ENCODE results near the gene CLCF1.

Gene CLCF1

GRCh38 chr11:67413266-67413849 is 40.0 kb upstream of the CLCF1 start:
- H3K36me3 ChIP-seq (ENCODE audit: control insufficient read depth, insufficient read depth, low read length), result no peaks in the 10 kb centered on the region
- no peaks in the 10 kb centered on the region for H3K9me3 ChIP-seq (ENCODE audit: control insufficient read depth, low read length)
- no peak overlapping the region for H3K4me3 ChIP-seq (ENCODE audit: low read length)
- peaks cover 52% of the 10 kb centered on the region for H3K4me1 ChIP-seq (ENCODE audit: control insufficient read depth, insufficient read depth, low read length)
- no peak overlapping the region for H3K9ac ChIP-seq (ENCODE audit: low read length)
- peaks cover 14% of the 10 kb centered on the region for H3K27me3 ChIP-seq (ENCODE audit: control insufficient read depth, insufficient read depth, low read length)

- Histone ChIP-seq H3K4me1 (ENCODE audit: control insufficient read depth, insufficient read depth, low read length) (peaks cover 52% of the 10 kb centered on the region), H3K9me3 (ENCODE audit: control insufficient read depth, low read length) (no peaks in the 10 kb centered on the region), H3K27me3 (ENCODE audit: control insufficient read depth, insufficient read depth, low read length) (peaks cover 14% of the 10 kb centered on the region), H3K9ac (ENCODE audit: low read length) (no peak overlapping the region), H3K4me3 (ENCODE audit: low read length) (no peak overlapping the region), H3K36me3 (ENCODE audit: control insufficient read depth, insufficient read depth, low read length) (no peaks in the 10 kb centered on the region)
Observed at GRCh38 chr11:67412495-67413179, 39.2 kb upstream of the CLCF1 start.

- no peak overlapping the region for H3K9ac ChIP-seq (ENCODE audit: low read length)
- H3K36me3 ChIP-seq (ENCODE audit: control insufficient read depth, insufficient read depth, low read length), result no peaks in the 10 kb centered on the region
- H3K9me3 ChIP-seq (ENCODE audit: control insufficient read depth, low read length), result no peaks in the 10 kb centered on the region
- H3K27me3 ChIP-seq (ENCODE audit: control insufficient read depth, insufficient read depth, low read length), result peaks cover 14% of the 10 kb centered on the region
- peaks cover 47% of the 10 kb centered on the region for H3K4me1 ChIP-seq (ENCODE audit: control insufficient read depth, insufficient read depth, low read length)
- H3K4me3 ChIP-seq (ENCODE audit: low read length), result no peak overlapping the region
Observed at GRCh38 chr11:67411785-67412152, 38.4 kb upstream of the CLCF1 start.

- peaks cover 16% of the 10 kb centered on the region for H3K27me3 ChIP-seq (ENCODE audit: control insufficient read depth, insufficient read depth, low read length)
- H3K4me3 ChIP-seq (ENCODE audit: low read length), result no peak overlapping the region
- H3K4me1 ChIP-seq (ENCODE audit: control insufficient read depth, insufficient read depth, low read length), result peaks cover 41% of the 10 kb centered on the region
- no peaks in the 10 kb centered on the region for H3K36me3 ChIP-seq (ENCODE audit: control insufficient read depth, insufficient read depth, low read length)
- H3K9ac ChIP-seq (ENCODE audit: low read length), result no peak overlapping the region
- no peaks in the 10 kb centered on the region for H3K9me3 ChIP-seq (ENCODE audit: control insufficient read depth, low read length)
Observed at GRCh38 chr11:67410984-67411784, 37.8 kb upstream of the CLCF1 start.

- Histone ChIP-seq H3K4me3 (ENCODE audit: low read length) (no peak overlapping the region), H3K9ac (ENCODE audit: low read length) (no peak overlapping the region), H3K27me3 (ENCODE audit: control insufficient read depth, insufficient read depth, low read length) (peaks cover 17% of the 10 kb centered on the region), H3K36me3 (ENCODE audit: control insufficient read depth, insufficient read depth, low read length) (no peaks in the 10 kb centered on the region), H3K9me3 (ENCODE audit: control insufficient read depth, low read length) (no peaks in the 10 kb centered on the region), H3K4me1 (ENCODE audit: control insufficient read depth, insufficient read depth, low read length) (peaks cover 36% of the 10 kb centered on the region)
Observed at GRCh38 chr11:67410369-67410831, 37.0 kb upstream of the CLCF1 start.

GRCh38 chr11:67409781-67410368 is 36.5 kb upstream of the CLCF1 start:
- no peaks in the 10 kb centered on the region for H3K36me3 ChIP-seq (ENCODE audit: control insufficient read depth, insufficient read depth, low read length)
- no peak overlapping the region for H3K4me3 ChIP-seq (ENCODE audit: low read length)
- peak overlapping the region; percentile 37 for H3K9ac ChIP-seq (ENCODE audit: low read length)
- no peaks in the 10 kb centered on the region for H3K9me3 ChIP-seq (ENCODE audit: control insufficient read depth, low read length)
- peaks cover 33% of the 10 kb centered on the region for H3K4me1 ChIP-seq (ENCODE audit: control insufficient read depth, insufficient read depth, low read length)
- peaks cover 13% of the 10 kb centered on the region for H3K27me3 ChIP-seq (ENCODE audit: control insufficient read depth, insufficient read depth, low read length)

GRCh38 chr11:67409261-67409666 is 35.9 kb upstream of the CLCF1 start:
- Histone ChIP-seq H3K9me3 (ENCODE audit: control insufficient read depth, low read length) (no peaks in the 10 kb centered on the region), H3K36me3 (ENCODE audit: control insufficient read depth, insufficient read depth, low read length) (no peaks in the 10 kb centered on the region), H3K4me3 (ENCODE audit: low read length) (no peak overlapping the region), H3K9ac (ENCODE audit: low read length) (peak overlapping the region; percentile 37), H3K27me3 (ENCODE audit: control insufficient read depth, insufficient read depth, low read length) (peaks cover 13% of the 10 kb centered on the region), H3K4me1 (ENCODE audit: control insufficient read depth, insufficient read depth, low read length) (peaks cover 29% of the 10 kb centered on the region)

GRCh38 chr11:67408437-67409200 is 35.2 kb upstream of the CLCF1 start:
- H3K4me3 ChIP-seq (ENCODE audit: low read length), result no peak overlapping the region
- peaks cover 27% of the 10 kb centered on the region for H3K4me1 ChIP-seq (ENCODE audit: control insufficient read depth, insufficient read depth, low read length)
- no peak overlapping the region for H3K9ac ChIP-seq (ENCODE audit: low read length)
- H3K9me3 ChIP-seq (ENCODE audit: control insufficient read depth, low read length), result no peaks in the 10 kb centered on the region
- H3K27me3 ChIP-seq (ENCODE audit: control insufficient read depth, insufficient read depth, low read length), result peaks cover 13% of the 10 kb centered on the region
- H3K36me3 ChIP-seq (ENCODE audit: control insufficient read depth, insufficient read depth, low read length), result no peaks in the 10 kb centered on the region

GRCh38 chr11:67407688-67408163 is 34.3 kb upstream of the CLCF1 start:
- Histone ChIP-seq H3K4me1 (ENCODE audit: control insufficient read depth, insufficient read depth, low read length) (peaks cover 23% of the 10 kb centered on the region), H3K27me3 (ENCODE audit: control insufficient read depth, insufficient read depth, low read length) (peaks cover 13% of the 10 kb centered on the region), H3K4me3 (ENCODE audit: low read length) (no peak overlapping the region), H3K9ac (ENCODE audit: low read length) (no peak overlapping the region), H3K36me3 (ENCODE audit: control insufficient read depth, insufficient read depth, low read length) (no peaks in the 10 kb centered on the region), H3K9me3 (ENCODE audit: control insufficient read depth, low read length) (no peaks in the 10 kb centered on the region)

- Histone ChIP-seq H3K4me3 (ENCODE audit: low read length) (no peak overlapping the region), H3K36me3 (ENCODE audit: control insufficient read depth, insufficient read depth, low read length) (no peaks in the 10 kb centered on the region), H3K9me3 (ENCODE audit: control insufficient read depth, low read length) (no peaks in the 10 kb centered on the region), H3K9ac (ENCODE audit: low read length) (no peak overlapping the region), H3K4me1 (ENCODE audit: control insufficient read depth, insufficient read depth, low read length) (peaks cover 26% of the 10 kb centered on the region), H3K27me3 (ENCODE audit: control insufficient read depth, insufficient read depth, low read length) (peaks cover 13% of the 10 kb centered on the region)
Observed at GRCh38 chr11:67406969-67407687, 33.7 kb upstream of the CLCF1 start.

- no peak overlapping the region for H3K4me3 ChIP-seq (ENCODE audit: low read length)
- peaks cover 13% of the 10 kb centered on the region for H3K27me3 ChIP-seq (ENCODE audit: control insufficient read depth, insufficient read depth, low read length)
- H3K36me3 ChIP-seq (ENCODE audit: control insufficient read depth, insufficient read depth, low read length), result no peaks in the 10 kb centered on the region
- H3K4me1 ChIP-seq (ENCODE audit: control insufficient read depth, insufficient read depth, low read length), result peaks cover 26% of the 10 kb centered on the region
- no peaks in the 10 kb centered on the region for H3K9me3 ChIP-seq (ENCODE audit: control insufficient read depth, low read length)
- H3K9ac ChIP-seq (ENCODE audit: low read length), result no peak overlapping the region
Observed at GRCh38 chr11:67406420-67406968, 33.1 kb upstream of the CLCF1 start.

Measured in mucosa of stomach (tissue), 1 donor.